MM.1S (cell line): ENCODE measurements around the gene CDYL2.

Source experiments
- DNase-seq: peaks from one replicate; pipeline ENCODE4 v3.0.0-alpha.2; 2015
- H2AFZ ChIP-seq: fragments of 300-600 bp; sonication (generic); 2 replicates; pipeline ENCODE4 v1.6.0; 2016; ENCODE audit warnings: antibody characterized with exemption, low read length
- H3F3A ChIP-seq: fragments of 300-600 bp; sonication (generic); 2 replicates; pipeline ENCODE4 v1.6.1; 2016; ENCODE audit warnings: mild to moderate bottlenecking, antibody characterized with exemption, low read length, moderate library complexity, mixed read lengths; ENCODE audit not compliant: insufficient read depth
- H3K27ac ChIP-seq: fragments of 300-600 bp; sonication (generic); 2 replicates; pipeline ENCODE4 v1.5.1; 2016; ENCODE audit warnings: mild to moderate bottlenecking, low read length
- H3K27me3 ChIP-seq: fragments of 300-600 bp; sonication (generic); replicated peaks from 2 replicates; pipeline ENCODE4 v1.6.0; 2016; ENCODE audit warnings: low read length; ENCODE audit not compliant: insufficient read depth
- H3K36me3 ChIP-seq: fragments of 300-600 bp; sonication (generic); replicated peaks from 2 replicates; pipeline ENCODE4 v1.6.1; 2016; ENCODE audit warnings: mild to moderate bottlenecking, low read length, mixed read lengths; ENCODE audit not compliant: insufficient read depth
- H3K4me1 ChIP-seq: fragments of 300-600 bp; sonication (generic); 2 replicates; pipeline ENCODE4 v1.6.1; 2016; ENCODE audit warnings: low read length, mixed read lengths
- H3K4me2 ChIP-seq: fragments of 300-600 bp; sonication (generic); 2 replicates; pipeline ENCODE4 v1.6.0; 2016; ENCODE audit warnings: low read depth, low read length
- H3K4me3 ChIP-seq: fragments of 300-600 bp; sonication (generic); 2 replicates; pipeline ENCODE4 v1.5.1; 2016; ENCODE audit warnings: low read length, mixed read lengths
- H3K79me2 ChIP-seq: fragments of 300-600 bp; sonication (generic); 2 replicates; pipeline ENCODE4 v1.6.1; 2016; ENCODE audit warnings: mixed run types, low read length, mixed read lengths
- H3K9ac ChIP-seq: fragments of 300-600 bp; sonication (generic); 2 replicates; pipeline ENCODE4 v1.6.1; 2016; ENCODE audit warnings: low read length, mixed read lengths
- H3K9me2 ChIP-seq: fragments of 300-600 bp; sonication (generic); replicated peaks from 2 replicates; pipeline ENCODE4 v1.6.1; 2016; ENCODE audit warnings: mild to moderate bottlenecking, low read length, mixed read lengths; ENCODE audit not compliant: insufficient read depth
- H3K9me3 ChIP-seq: fragments of 300-600 bp; sonication (generic); replicated peaks from 2 replicates; pipeline ENCODE4 v1.6.1; 2016; ENCODE audit warnings: mild to moderate bottlenecking, low read length, mixed read lengths; ENCODE audit not compliant: insufficient read depth
- H4K20me1 ChIP-seq: fragments of 300-600 bp; sonication (generic); 2 replicates; pipeline ENCODE4 v1.6.1; 2016; ENCODE audit warnings: mild to moderate bottlenecking, low read length, moderate library complexity, mixed read lengths; ENCODE audit not compliant: insufficient read depth
- CTCF ChIP-seq: fragments of 300-600 bp; sonication (generic); IDR thresholded peaks from 2 replicates; pipeline ENCODE4 v1.5.1; 2016; ENCODE audit warnings: antibody characterized with exemption, low read length, mixed read lengths
- EZH2 ChIP-seq: fragments of 300-600 bp; sonication (generic); optimal IDR thresholded peaks from 2 replicates; pipeline ENCODE3; 2017; ENCODE audit warnings: low read depth, mild to moderate bottlenecking, antibody characterized with exemption, low read length, mixed read lengths
- EZH2phosphoT487 ChIP-seq: fragments of 300-600 bp; sonication (generic); IDR thresholded peaks from 2 replicates; pipeline ENCODE4 v1.6.1; 2018; ENCODE audit warnings: antibody characterized with exemption, low read length

Gene CDYL2

GRCh38 chr16:80711406-80711805 is 93.0 kb downstream of the CDYL2 start:
- Histone ChIP-seq H3K4me3 (no peak overlapping the region), H3K9me3 (no peaks in the 10 kb centered on the region), H3K36me3 (no peaks in the 10 kb centered on the region), H3K27ac (no peak overlapping the region), H3K9me2 (no peaks in the 10 kb centered on the region), H3K4me2 (no peak overlapping the region), H4K20me1 (no peaks in the 10 kb centered on the region), H3K9ac (no peak overlapping the region), H2AFZ (no peak overlapping the region), H3K79me2 (no peaks in the 10 kb centered on the region), H3K27me3 (no peaks in the 10 kb centered on the region), H3K4me1 (no peaks in the 10 kb centered on the region), H3F3A (no peaks in the 10 kb centered on the region)
- no peak for DNase-seq
- TF ChIP-seq CTCF (no peak), EZH2phosphoT487 (no peak), EZH2 (no peak)

GRCh38 chr16:80710918-80711317 is 93.5 kb downstream of the CDYL2 start:
- H3F3A ChIP-seq = no peaks in the 10 kb centered on the region
- H3K27ac ChIP-seq = no peak overlapping the region
- no peaks in the 10 kb centered on the region for H3K27me3 ChIP-seq
- H3K36me3 ChIP-seq = no peaks in the 10 kb centered on the region
- H3K79me2 ChIP-seq = no peaks in the 10 kb centered on the region
- H3K4me1 ChIP-seq = no peaks in the 10 kb centered on the region
- DNase-seq = no peak
- no peaks in the 10 kb centered on the region for H3K9me2 ChIP-seq
- no peaks in the 10 kb centered on the region for H3K9me3 ChIP-seq
- H2AFZ ChIP-seq = no peak overlapping the region
- H4K20me1 ChIP-seq = no peaks in the 10 kb centered on the region
- no peak overlapping the region for H3K4me2 ChIP-seq
- TF ChIP-seq CTCF (no peak), EZH2 (no peak), EZH2phosphoT487 (no peak)
- H3K9ac ChIP-seq = no peak overlapping the region
- no peak overlapping the region for H3K4me3 ChIP-seq

GRCh38 chr16:80708823-80709222 is 95.6 kb downstream of the CDYL2 start:
- H3K4me1 ChIP-seq = no peaks in the 10 kb centered on the region
- no peaks in the 10 kb centered on the region for H3F3A ChIP-seq
- H3K9me3 ChIP-seq = no peaks in the 10 kb centered on the region
- no peaks in the 10 kb centered on the region for H3K79me2 ChIP-seq
- H3K9ac ChIP-seq = no peak overlapping the region
- no peaks in the 10 kb centered on the region for H3K9me2 ChIP-seq
- H3K27me3 ChIP-seq = no peaks in the 10 kb centered on the region
- no peak overlapping the region for H3K4me3 ChIP-seq
- H3K27ac ChIP-seq = no peak overlapping the region
- H3K4me2 ChIP-seq = no peak overlapping the region
- no peak for TF ChIP-seq CTCF
- TF ChIP-seq EZH2 = no peak
- no peak for TF ChIP-seq EZH2phosphoT487
- H4K20me1 ChIP-seq = no peaks in the 10 kb centered on the region
- no peak overlapping the region for H2AFZ ChIP-seq
- H3K36me3 ChIP-seq = no peaks in the 10 kb centered on the region
- no peak for DNase-seq
